Suprapubic skin (tissue), 3 donors: ENCODE results near the gene ALG1.

Experiments used
- POLR2A ChIP-seq, 2 donors: fragments of 450-650 bp; IDR thresholded peaks; one replicate each; pipeline ENCODE4 v1.6.1; 2017; ENCODE audit warnings: antibody characterized with exemption in 2 of 2, mild to moderate bottlenecking in 2 of 2, moderate library complexity in 2 of 2
- TF ChIP-seq, protein P1 (sequence below), 2 donors: fragments of 200-600 bp in 1 of 2; fragments of 450-650 bp in 1 of 2; sonication (generic) in 1 of 2; IDR thresholded peaks; one replicate each; pipeline ENCODE4 v1.5.1; 2016 to 2019; ENCODE audit warnings: antibody characterized with exemption in 2 of 2, mild to moderate bottlenecking in 1 of 2, moderate library complexity in 1 of 2

DNA sequence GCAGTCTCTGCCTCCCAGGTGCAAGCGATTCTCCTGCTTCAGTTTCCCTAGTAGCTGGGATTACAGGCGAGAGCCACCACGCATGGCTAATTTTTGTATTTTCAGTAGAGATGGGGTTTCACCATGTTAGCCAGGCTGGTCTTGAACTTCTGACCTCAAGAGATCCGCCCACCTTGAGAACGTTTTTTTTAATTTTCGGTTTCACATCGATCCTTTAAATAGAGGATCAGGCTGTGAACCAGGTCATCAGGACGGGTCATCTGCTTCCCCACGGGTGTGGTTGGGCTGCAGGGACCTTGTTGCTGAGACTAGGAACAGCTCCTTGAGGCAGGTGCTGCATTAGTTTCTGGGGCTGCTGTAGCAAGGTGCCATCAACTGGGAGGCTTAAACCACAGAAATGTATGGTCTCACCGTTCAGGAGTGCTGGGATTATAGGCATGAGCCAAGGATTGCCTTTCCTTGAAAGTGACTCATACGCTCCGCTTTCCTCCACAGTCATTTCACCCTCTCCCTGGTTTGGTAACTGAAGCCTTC is 30.0 kb upstream of the ALG1 start:
- TF ChIP-seq, protein P1, sequence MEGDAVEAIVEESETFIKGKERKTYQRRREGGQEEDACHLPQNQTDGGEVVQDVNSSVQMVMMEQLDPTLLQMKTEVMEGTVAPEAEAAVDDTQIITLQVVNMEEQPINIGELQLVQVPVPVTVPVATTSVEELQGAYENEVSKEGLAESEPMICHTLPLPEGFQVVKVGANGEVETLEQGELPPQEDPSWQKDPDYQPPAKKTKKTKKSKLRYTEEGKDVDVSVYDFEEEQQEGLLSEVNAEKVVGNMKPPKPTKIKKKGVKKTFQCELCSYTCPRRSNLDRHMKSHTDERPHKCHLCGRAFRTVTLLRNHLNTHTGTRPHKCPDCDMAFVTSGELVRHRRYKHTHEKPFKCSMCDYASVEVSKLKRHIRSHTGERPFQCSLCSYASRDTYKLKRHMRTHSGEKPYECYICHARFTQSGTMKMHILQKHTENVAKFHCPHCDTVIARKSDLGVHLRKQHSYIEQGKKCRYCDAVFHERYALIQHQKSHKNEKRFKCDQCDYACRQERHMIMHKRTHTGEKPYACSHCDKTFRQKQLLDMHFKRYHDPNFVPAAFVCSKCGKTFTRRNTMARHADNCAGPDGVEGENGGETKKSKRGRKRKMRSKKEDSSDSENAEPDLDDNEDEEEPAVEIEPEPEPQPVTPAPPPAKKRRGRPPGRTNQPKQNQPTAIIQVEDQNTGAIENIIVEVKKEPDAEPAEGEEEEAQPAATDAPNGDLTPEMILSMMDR (IDR thresholded peaks at IDR 0.05) = no peak
- TF ChIP-seq POLR2A (IDR thresholded peaks at IDR 0.05) = no peak
